IMR-90 (cell line): ENCODE data around the gene RUFY4. TPM values are rescaled to one million over a fixed set of nuclear protein-coding genes. Genes with fewer than 3 reads are reported as not detected.

ENCODE experiments used
- ATAC-seq: fragments of 200-7000 bp; cut with Tn5 transposase; 2 replicates; pipeline ENCODE4 v1.9.1; 2020; ENCODE audit warnings: low read depth, mild to moderate bottlenecking, moderate library complexity
- BruUV-seq: library from RNA; stranded (reverse); fragments of 400-500 nt; replicated peaks from 2 replicates; lab custom pipeline; 2021; lab: Mats Ljungman, UMichigan
- CTCF ChIA-PET: fragments of 300-600 bp; formaldehyde crosslinking; extraction: SDS; loops from one replicate; lab custom pipeline; 2021; ENCODE audit warnings: antibody characterized with exemption; lab: Yijun Ruan, JAX
- POLR2A ChIA-PET: fragments of 300-600 bp; sonication (Branson Sonifier 250); formaldehyde crosslinking; loops from one replicate; lab custom pipeline; 2022; ENCODE audit warnings: antibody characterized with exemption; ENCODE audit not compliant: unreplicated experiment; lab: Charles Lee
- DNase-seq: peaks from one replicate; pipeline ENCODE4 v3.0.0; 2013
- H2AFZ ChIP-seq: replicated peaks from 2 replicates; pipeline ENCODE3; 2013; ENCODE audit warnings: low read length, mild to moderate bottlenecking; ENCODE audit not compliant: poor library complexity
- H2AK5ac ChIP-seq: 2 replicates; pipeline ENCODE4 v1.6.1; 2013; ENCODE audit warnings: low read depth, low read length, inconsistent platforms
- H2AK9ac ChIP-seq: replicated peaks from 2 replicates; pipeline ENCODE3; 2013; ENCODE audit warnings: mild to moderate bottlenecking, low read depth, low read length, moderate library complexity; ENCODE audit not compliant: poor library complexity
- H2BK120ac ChIP-seq: 2 replicates; pipeline ENCODE4 v1.6.1; 2013; ENCODE audit warnings: low read depth, low read length, inconsistent platforms
- H2BK15ac ChIP-seq: 3 replicates; pipeline ENCODE4 v1.6.1; 2013; ENCODE audit warnings: low read depth, low read length, inconsistent platforms
- H2BK20ac ChIP-seq: 2 replicates; pipeline ENCODE4 v1.6.1; 2013; ENCODE audit warnings: low read depth, mild to moderate bottlenecking, inconsistent platforms, low read length, moderate library complexity
- H2BK5ac ChIP-seq: 2 replicates; pipeline ENCODE4 v1.6.1; 2013; ENCODE audit warnings: mild to moderate bottlenecking, low read depth, low read length, inconsistent platforms; ENCODE audit not compliant: poor library complexity, severe bottlenecking
- H3K14ac ChIP-seq: replicated peaks from 2 replicates; pipeline ENCODE4 v1.6.1; 2013; ENCODE audit warnings: low read depth, low read length, inconsistent platforms
- H3K18ac ChIP-seq: 2 replicates; pipeline ENCODE4 v1.6.1; 2013; ENCODE audit warnings: low read depth, low read length, control low read depth
- H3K23ac ChIP-seq: 2 replicates; pipeline ENCODE4 v1.6.1; 2013; ENCODE audit warnings: low read depth, low read length, inconsistent platforms
- H3K27ac ChIP-seq: 2 replicates; pipeline ENCODE4 v1.5.1; 2013; ENCODE audit warnings: mild to moderate bottlenecking, control low read depth, low read length; ENCODE audit not compliant: insufficient read depth
- H3K27me3 ChIP-seq: 2 replicates; pipeline ENCODE4 v1.6.1; 2013; ENCODE audit warnings: low read length; ENCODE audit not compliant: control insufficient read depth, insufficient read depth
- H3K36me3 ChIP-seq: 2 replicates; pipeline ENCODE4 v1.6.1; 2013; ENCODE audit warnings: low read length, mixed read lengths; ENCODE audit not compliant: control insufficient read depth, insufficient read depth
- H3K4ac ChIP-seq: 2 replicates; pipeline ENCODE4 v1.6.1; 2013; ENCODE audit warnings: low read depth, low read length, inconsistent platforms
- H3K4me1 ChIP-seq: 2 replicates; pipeline ENCODE4 v1.6.1; 2013; ENCODE audit warnings: low read length, mixed read lengths; ENCODE audit not compliant: control insufficient read depth, insufficient read depth
- H3K4me2 ChIP-seq: 2 replicates; pipeline ENCODE4 v1.6.1; 2013; ENCODE audit warnings: low read depth, mild to moderate bottlenecking, control low read depth, low read length, moderate library complexity
- H3K4me3 ChIP-seq: 2 replicates; pipeline ENCODE4 v1.5.1; 2013; ENCODE audit warnings: low read depth, mild to moderate bottlenecking, control low read depth, low read length, moderate library complexity; ENCODE audit not compliant: insufficient read depth
- H3K56ac ChIP-seq: 2 replicates; pipeline ENCODE4 v1.6.1; 2013; ENCODE audit warnings: low read length, inconsistent platforms; ENCODE audit not compliant: insufficient read depth; ENCODE audit errors: extremely low read depth
- H3K79me1 ChIP-seq, 2 experiments: 2 replicates each; pipeline ENCODE4 v1.6.1; 2013; ENCODE audit warnings: low read length in 2 of 2, inconsistent platforms in 1 of 2, low read depth in 1 of 2
- H3K9ac ChIP-seq: 2 replicates; pipeline ENCODE4 v1.6.1; 2013; ENCODE audit warnings: low read depth, low read length, control low read depth
- H3K9me1 ChIP-seq: 2 replicates; pipeline ENCODE4 v1.6.1; 2013; ENCODE audit warnings: low read length, inconsistent platforms; ENCODE audit not compliant: insufficient read depth
- H3K9me3 ChIP-seq: 2 replicates; pipeline ENCODE4 v1.6.1; 2013; ENCODE audit warnings: low read length; ENCODE audit not compliant: control insufficient read depth, insufficient read depth
- H4K20me1 ChIP-seq: 2 replicates; pipeline ENCODE4 v1.6.1; 2013; ENCODE audit warnings: low read length, inconsistent platforms; ENCODE audit not compliant: insufficient read depth
- H4K5ac ChIP-seq: 2 replicates; pipeline ENCODE4 v1.6.1; 2013; ENCODE audit warnings: mild to moderate bottlenecking, low read depth, low read length, control low read depth
- H4K8ac ChIP-seq, 2 experiments: 2 replicates each; pipeline ENCODE4 v1.6.1; 2013; ENCODE audit warnings: low read depth in 2 of 2, low read length in 2 of 2, control low read depth in 1 of 2, inconsistent platforms in 1 of 2
- H4K91ac ChIP-seq: 2 replicates; pipeline ENCODE4 v1.6.1; 2013; ENCODE audit warnings: low read depth, low read length, inconsistent platforms; ENCODE audit not compliant: insufficient read depth
- BHLHE40 ChIP-seq: fragments of 150-350 bp; IDR thresholded peaks from 2 replicates; pipeline ENCODE4 v1.6.1; 2016; ENCODE audit warnings: mild to moderate bottlenecking, low read depth, low read length
- CEBPB ChIP-seq: IDR thresholded peaks from 2 replicates; pipeline ENCODE4 v1.6.1; 2012; ENCODE audit warnings: low read depth, low read length, improper control_type of control experiment
- CHD1 ChIP-seq: IDR thresholded peaks from 2 replicates; pipeline ENCODE4 v1.6.1; 2012; ENCODE audit warnings: low read depth, low read length, improper control_type of control experiment
- CTCF ChIP-seq: conservative IDR thresholded peaks from 2 replicates; pipeline ENCODE4 v1.5.1; 2012; ENCODE audit warnings: mild to moderate bottlenecking, low read depth, low read length, improper control_type of control experiment
- ELK1 ChIP-seq: fragments of 150-350 bp; IDR thresholded peaks from 2 replicates; pipeline ENCODE4 v1.6.1; 2016; ENCODE audit warnings: low read depth, mild to moderate bottlenecking, low read length, moderate library complexity, borderline replicate concordance
- FOS ChIP-seq: fragments of 150-350 bp; IDR thresholded peaks from 2 replicates; pipeline ENCODE4 v1.6.1; 2016; ENCODE audit warnings: low read depth, low read length
- MAFK ChIP-seq: IDR thresholded peaks from 2 replicates; pipeline ENCODE4 v1.6.1; 2012; ENCODE audit warnings: low read depth, low read length, improper control_type of control experiment
- MAZ ChIP-seq: IDR thresholded peaks from 2 replicates; pipeline ENCODE4 v1.6.1; 2012; ENCODE audit warnings: low read depth, mild to moderate bottlenecking, low read length, improper control_type of control experiment, moderate library complexity, borderline replicate concordance
- MXI1 ChIP-seq: IDR thresholded peaks from 2 replicates; pipeline ENCODE4 v1.6.1; 2012; ENCODE audit warnings: low read depth, mild to moderate bottlenecking, low read length, moderate library complexity, borderline replicate concordance
- NFE2L2 ChIP-seq: fragments of 150-350 bp; IDR thresholded peaks from 2 replicates; pipeline ENCODE4 v1.6.1; 2016; ENCODE audit warnings: low read depth, mild to moderate bottlenecking, low read length
- POLR2A ChIP-seq: IDR thresholded peaks from 2 replicates; pipeline ENCODE4 v1.6.1; 2012; ENCODE audit warnings: mild to moderate bottlenecking, low read depth, low read length
- RAD21 ChIP-seq: IDR thresholded peaks from 2 replicates; pipeline ENCODE4 v1.6.1; 2012; ENCODE audit warnings: low read length, improper control_type of control experiment
- RCOR1 ChIP-seq: IDR thresholded peaks from 2 replicates; pipeline ENCODE4 v1.6.1; 2012; ENCODE audit warnings: mild to moderate bottlenecking, low read length, improper control_type of control experiment; ENCODE audit not compliant: insufficient replicate concordance
- RFX5 ChIP-seq: IDR thresholded peaks from 2 replicates; pipeline ENCODE4 v1.8.0; 2012; ENCODE audit warnings: low read depth, mild to moderate bottlenecking, low read length, moderate library complexity
- SMC3 ChIP-seq: fragments of 150-350 bp; IDR thresholded peaks from 2 replicates; pipeline ENCODE4 v1.6.1; 2016; ENCODE audit warnings: low read depth, mild to moderate bottlenecking, antibody characterized with exemption, low read length, moderate library complexity
- USF2 ChIP-seq: fragments of 150-350 bp; IDR thresholded peaks from 2 replicates; pipeline ENCODE4 v1.6.1; 2017; ENCODE audit warnings: mild to moderate bottlenecking, antibody characterized with exemption, low read length, low read depth
- WGBS, 2 experiments: methylation state at CpG; one replicate each; pipeline versions ENCODE4 v1.1.5 to v1.1.7; 2013; ENCODE audit warnings: missing lambda C conversion rate in 2 of 2; ENCODE audit not compliant: insufficient read length in 1 of 2; ENCODE audit errors: extremely low coverage in 2 of 2; 5-methylcytosine and 5-hydroxymethylcytosine counted together
- dilution Hi-C: fragments of 300-500 bp; cut with HindIII; formaldehyde crosslinking; loops from one replicate; pipeline ENCODE4 v1.14.3; 2018; ENCODE audit warnings: low sequenced_read_pairs; ENCODE audit not compliant: unreplicated experiment
- in situ Hi-C: fragments of 300-500 bp; cut with MboI; formaldehyde crosslinking; loops from 3 replicates; pipeline ENCODE4 v1.14.3; 2019; ENCODE audit warnings: low sequenced_read_pairs, inconsistent platforms, mixed read lengths
- intact Hi-C: fragments of 100-400 bp; cut with micrococcal nuclease; formaldehyde crosslinking; loops from 2 replicates; pipeline ENCODE4 v1.10.0; 2022
- polyA plus RNA-seq, 3 experiments: library from polyadenylated mRNA; depleted of rRNA; stranded (reverse); fragments of >200 nt; gene quantifications; 2 replicates each; pipeline ENCODE4 v1.2.3, GENCODE V29; 2012; ENCODE audit warnings: low replicate concordance in 1 of 3
- total RNA-seq: library from RNA; depleted of rRNA; stranded (reverse); fragments of >200 nt; gene quantifications from 2 replicates; pipeline ENCODE4 v1.2.3, GENCODE V29; 2012

The RUFY4 gene
- total and polyA plus RNA-seq, 2 of the 4 experiments (the other 2 are of a cell fraction): not detected

GRCh38 chr2:218043701-218044109, 25.3 kb upstream of the RUFY4 start:
- intact Hi-C loops: no loop called here

More at GRCh38 chr2:218043701-218044109, 25.3 kb upstream of the RUFY4 start:
- ChIA-PET CTCF (no interaction called here), POLR2A (no interaction called here)
- no peak overlapping the region for H4K8ac ChIP-seq
- no peak overlapping the region for H2BK20ac ChIP-seq
- in situ Hi-C loops (no loop called here), dilution Hi-C loops (no loop called here)
- ATAC-seq (no peak), DNase-seq (no peak)
- H3K4me3 ChIP-seq: no peak overlapping the region
- no peak overlapping the region for H3K18ac ChIP-seq
- no peak overlapping the region for H2AK5ac ChIP-seq
- H3K4me1 ChIP-seq: no peaks in the 10 kb centered on the region
- H2AK9ac ChIP-seq: no peak overlapping the region
- no peak overlapping the region for H3K27ac ChIP-seq
- no peak overlapping the region for H2BK120ac ChIP-seq
- no peak overlapping the region for H3K14ac ChIP-seq
- no peaks in the 10 kb centered on the region for H3K79me1 ChIP-seq
- 43% methylated on average over 1 of the region's 5 CpGs; no CpG with 5 or more reads in 1 of the 2 experiments for WGBS, 2 experiments
- peaks cover 10% of the 10 kb centered on the region; the same call in 1 of the 2 replicates for H3K9me3 ChIP-seq
- H3K56ac ChIP-seq: no peak overlapping the region
- H3K4ac ChIP-seq: no peak overlapping the region
- H2AFZ ChIP-seq: no peak overlapping the region
- H4K5ac ChIP-seq: no peak overlapping the region
- no peak overlapping the region for H2BK5ac ChIP-seq
- no peaks in the 10 kb centered on the region for H3K36me3 ChIP-seq
- H3K23ac ChIP-seq: no peak overlapping the region
- H3K9me1 ChIP-seq: 0 out of 2 replicates have a peak, but pooled peaks cover 8% of the 10 kb centered on the region
- no TSS peak for BruUV-seq
- H2BK15ac ChIP-seq: no peak overlapping the region
- no peak overlapping the region for H3K9ac ChIP-seq
- 0 out of 2 replicates have a peak, but pooled peaks cover 3% of the 10 kb centered on the region for H4K20me1 ChIP-seq
- no peak for TF ChIP-seq RCOR1
- TF ChIP-seq SMC3: no peak
- TF ChIP-seq BHLHE40: no peak
- TF ChIP-seq MAZ: no peak
- TF ChIP-seq USF2: no peak
- TF ChIP-seq FOS: no peak
- no peak for TF ChIP-seq CEBPB
- no peak for TF ChIP-seq RAD21
- TF ChIP-seq CTCF: no peak
- no peak for TF ChIP-seq CHD1
- no peak for TF ChIP-seq ELK1
- TF ChIP-seq MAFK: no peak
- no peak for TF ChIP-seq NFE2L2
- TF ChIP-seq MXI1: no peak
- no peak for TF ChIP-seq POLR2A
- TF ChIP-seq RFX5: no peak
- H4K91ac ChIP-seq: no peak overlapping the region
- peaks cover 46% of the 10 kb centered on the region for H3K27me3 ChIP-seq
- no peak overlapping the region for H3K4me2 ChIP-seq
